HG03095 (cell line): ENCODE data around the gene INS.

Source experiments
- ATAC-seq: cut with Tn5 transposase; IDR thresholded peaks from one replicate; pipeline ENCODE4 v1.9.1; 2021; ENCODE audit warnings: moderate library complexity; ENCODE audit not compliant: unreplicated experiment

INS gene

DNA sequence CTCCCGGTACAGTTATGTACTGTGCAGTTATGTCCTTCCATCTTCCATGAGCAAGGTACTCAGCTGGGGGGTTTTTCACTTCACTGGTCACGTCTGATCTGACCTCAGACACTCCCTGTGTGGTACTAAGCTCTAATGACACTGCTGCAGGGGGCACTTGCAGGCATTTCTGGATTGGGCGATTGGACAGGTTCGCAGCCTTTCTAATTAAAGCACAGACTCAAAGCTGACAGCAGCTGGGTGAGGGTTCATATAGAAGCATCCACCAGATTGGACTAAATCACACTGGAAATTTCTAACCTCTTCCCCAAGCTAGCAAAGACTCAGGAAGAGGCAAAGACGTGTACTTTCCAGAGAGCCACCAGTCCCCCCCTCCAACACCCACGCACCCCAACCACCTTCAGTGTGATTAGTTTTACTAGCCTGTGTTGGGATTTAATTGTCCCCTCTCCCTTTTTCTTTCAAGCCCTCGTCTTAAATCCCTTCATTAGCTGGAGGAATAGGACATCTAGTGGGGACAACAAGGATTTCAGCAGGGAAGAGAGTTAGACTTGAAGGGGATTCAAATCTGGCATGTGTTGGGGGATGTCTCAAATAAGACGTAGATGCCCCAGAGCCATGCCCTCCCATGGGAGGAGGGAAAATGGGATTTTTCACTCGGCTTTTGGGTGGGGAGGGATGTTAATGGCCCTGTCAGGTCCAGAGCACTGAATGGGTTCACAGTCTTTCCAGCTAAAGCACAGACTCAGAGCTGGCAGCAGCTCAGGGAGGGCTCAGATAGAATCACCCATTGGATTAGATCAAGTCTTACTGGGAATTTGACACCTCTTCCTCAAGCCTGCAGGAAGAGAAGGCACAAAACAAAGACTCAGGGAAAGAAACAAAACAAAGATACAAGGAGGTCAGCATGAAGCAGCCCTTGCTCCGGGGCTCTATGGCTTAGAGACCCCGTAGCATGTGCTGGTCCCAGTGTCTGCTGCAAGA is 10.9 kb downstream of the INS start:
- no peak for ATAC-seq

DNA sequence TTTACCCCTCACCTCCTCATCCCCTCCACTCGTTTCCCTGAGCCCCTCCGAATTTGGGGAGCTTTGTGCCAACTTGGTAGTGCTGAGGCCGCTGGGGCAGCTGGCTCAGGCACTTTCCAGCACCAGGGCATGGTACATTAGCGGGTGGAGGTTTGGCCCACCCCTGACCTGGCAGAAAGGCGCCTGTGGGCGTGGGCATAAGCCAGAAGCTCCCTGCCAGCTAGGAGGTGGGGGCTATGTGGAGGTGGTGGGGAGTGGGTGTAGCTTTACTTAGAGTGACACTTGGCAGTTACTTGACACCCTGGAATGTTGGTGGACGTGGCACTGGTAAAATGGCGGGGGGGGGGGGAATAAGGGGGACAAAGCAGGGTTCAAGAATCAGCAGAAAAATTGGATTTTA is 11.5 kb downstream of the INS start:
- ATAC-seq = no peak

DNA sequence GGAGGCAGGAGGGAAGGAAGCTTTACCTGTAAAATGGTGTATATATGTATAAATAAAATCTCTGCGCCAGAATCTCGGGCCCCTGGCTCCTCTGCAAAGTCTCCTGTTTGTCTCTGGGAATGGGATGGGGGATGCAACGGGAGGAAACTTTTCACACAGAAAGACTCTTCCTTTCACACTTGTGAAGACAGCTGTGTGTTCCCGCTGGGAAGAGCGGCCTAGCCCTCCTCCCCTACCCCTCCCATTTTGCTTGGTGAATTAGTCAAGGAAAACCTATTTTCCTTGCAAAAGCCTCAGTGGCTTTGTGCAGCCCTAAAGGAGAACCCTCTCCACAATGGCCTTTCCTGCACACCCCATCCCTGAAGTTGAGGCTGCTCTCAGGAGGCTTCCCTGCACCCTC is 12.4 kb downstream of the INS start:
- ATAC-seq = no peak

DNA sequence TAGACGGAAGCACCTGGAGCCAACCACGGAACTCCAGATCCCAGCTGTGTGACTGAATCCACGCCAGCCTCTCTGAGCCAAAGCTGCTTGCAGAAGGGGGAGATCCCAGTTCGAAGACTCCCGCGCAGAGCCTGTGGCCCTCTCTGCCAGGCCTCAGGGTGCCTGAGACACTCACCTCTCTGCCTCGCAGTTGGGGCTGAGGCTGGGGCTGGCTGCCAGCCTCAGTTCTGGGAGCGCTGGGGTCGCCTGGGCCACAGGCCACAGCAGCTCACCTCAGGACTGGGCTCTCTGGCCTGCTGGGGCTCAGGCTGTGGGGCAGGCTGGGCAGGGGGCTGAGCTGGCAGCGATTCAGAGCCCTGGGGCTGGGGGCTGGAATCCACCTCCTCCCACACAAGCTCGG is 13.6 kb downstream of the INS start:
- no peak for ATAC-seq

DNA sequence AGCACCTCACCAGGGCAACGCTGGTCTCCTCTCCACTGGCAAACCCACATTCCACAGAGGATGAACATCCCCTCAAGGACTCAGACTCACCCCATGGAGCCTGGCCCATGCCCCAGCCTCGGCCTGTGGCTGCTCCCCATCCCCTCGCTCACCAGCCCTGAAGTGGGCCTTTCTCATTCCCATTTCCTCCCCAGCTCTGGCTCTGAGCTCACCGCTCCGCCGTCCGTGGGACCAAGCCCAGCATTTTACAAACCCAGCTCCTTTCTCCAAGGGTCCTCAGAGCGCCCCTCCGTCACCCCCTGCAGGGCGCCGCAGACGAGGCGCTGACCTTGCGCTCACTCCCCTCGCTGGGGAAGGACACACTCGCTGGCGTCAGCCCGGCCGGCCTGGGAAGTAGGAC is 15.0 kb downstream of the INS start:
- ATAC-seq = no peak

DNA sequence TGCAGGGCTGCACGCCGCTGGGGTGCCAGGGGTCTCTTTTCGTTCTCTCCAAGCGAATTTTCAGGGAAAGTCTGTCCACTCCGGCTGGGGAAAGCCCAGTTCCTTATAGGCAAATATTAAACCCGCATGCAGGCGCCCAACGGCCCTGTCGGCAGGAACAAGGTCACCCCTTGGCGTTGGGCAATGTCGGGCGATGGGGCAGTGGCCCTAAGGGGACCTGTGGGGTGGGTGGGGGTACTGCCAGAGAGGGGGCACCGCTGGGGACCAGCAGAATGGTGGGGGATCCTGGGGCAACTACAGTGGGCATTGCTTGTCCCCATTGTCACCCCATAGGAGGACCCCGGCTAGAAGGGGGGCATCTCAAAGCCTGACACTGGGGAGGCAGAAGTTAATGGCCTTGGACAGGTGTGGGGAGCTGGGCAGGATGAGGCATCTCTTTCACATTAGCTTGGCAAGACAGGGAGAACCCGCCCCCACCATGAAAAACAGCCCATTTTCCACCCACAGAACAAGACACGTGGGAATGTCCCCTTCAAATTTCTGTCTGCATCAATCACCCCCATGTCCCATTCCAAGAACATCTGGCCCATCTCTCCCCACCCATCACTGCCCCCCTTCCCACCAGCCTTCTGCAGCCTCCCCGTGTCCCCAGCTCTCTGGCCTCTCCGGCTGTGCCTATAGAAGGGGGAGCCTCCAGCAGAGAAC is 16.3 kb downstream of the INS start:
- no peak for ATAC-seq

DNA sequence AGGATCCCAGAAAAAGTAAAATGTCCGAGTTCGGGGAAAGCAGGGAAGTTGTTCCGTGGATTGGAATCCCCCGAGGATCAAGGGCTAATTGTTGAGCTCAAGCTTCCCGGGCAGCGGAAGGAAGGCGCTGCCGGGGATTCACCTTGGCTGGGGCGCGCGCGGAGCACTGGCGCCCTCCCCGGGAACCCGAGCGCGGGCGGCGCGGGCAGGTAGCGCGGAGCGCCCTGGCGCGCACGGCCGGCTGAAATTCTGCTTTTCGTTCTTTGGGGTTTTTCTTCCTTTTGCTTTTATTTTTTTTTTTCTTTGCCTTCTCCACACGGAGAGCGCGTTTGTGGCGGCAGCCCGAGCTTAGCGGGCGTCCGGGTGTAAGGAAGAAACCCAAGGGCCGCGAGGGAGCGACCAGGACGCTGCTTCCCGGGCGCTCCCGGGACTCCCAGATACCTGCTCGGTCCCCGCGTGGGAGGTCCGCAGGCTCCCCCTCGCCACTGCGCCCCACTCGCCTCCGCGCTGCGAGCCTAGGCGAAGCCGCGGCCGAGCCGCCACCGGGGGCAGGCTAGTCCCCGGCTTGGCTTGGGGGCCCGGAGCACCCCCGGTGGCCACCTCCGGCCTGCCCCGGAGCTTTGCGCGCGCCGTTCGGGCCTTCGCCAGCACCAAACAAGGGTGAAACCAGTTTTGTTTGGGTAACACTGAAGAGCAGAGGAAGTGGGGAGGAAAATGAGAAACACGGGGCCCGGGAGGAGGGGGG is 17.0 kb downstream of the INS start:
- no peak for ATAC-seq

DNA sequence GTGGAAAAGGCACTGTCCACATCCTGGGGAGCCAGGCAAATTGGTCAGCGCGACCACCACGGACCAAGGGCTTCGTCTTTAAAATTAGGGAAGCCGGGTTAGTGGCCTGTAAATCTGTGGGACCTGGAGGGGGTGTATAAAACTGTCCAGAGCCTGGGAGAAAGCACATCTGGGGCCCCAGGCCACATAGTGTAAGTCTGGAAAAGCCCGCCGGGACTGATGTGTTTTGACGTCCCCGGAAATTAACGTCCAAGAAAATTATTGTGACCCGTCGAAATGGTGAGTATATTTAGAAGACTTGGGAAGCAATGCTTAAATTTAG is 17.6 kb downstream of the INS start:
- no peak for ATAC-seq

DNA sequence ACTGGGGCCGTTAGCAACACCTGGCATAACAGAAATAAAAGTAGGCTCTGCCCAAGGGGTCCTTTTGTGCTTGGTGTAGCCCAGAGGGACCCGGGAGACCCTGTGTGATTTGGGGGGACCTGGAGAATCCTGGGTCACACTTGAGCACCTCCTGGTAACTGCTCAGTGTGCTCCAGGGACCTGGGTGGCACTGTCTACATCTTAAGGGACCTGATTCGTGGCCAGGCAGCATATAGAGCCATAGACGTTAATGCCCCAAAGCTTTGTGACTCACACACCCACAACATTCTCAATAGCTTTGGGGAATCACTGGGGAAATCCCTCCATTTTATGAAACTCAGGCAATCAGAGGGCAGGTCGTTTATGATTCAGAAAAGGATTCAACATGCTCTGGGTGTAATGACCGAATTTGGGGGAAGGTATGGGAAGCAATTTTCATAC is 18.2 kb downstream of the INS start:
- ATAC-seq = no peak

DNA sequence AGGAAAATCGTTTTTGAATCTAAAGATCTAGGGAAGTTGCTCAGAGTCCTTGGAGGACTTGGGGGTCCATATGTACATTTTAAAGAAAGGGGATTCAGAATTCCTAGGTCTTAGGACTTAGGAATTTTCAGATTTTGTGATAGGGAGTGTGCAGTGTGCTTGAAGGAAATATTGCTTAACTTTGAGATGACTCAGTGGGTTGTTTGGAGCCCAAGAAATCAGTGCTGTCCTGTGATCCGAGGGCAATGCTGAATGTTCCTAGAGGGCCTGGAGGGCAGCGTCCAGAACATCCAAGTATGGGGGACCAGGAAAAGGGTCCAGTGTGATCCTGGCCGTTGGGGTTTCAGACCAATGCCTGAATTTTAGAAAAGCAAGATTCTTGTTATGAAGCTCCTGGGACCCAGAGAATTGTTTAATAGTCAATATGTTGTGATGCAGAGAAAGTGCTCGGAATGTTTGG is 18.7 kb downstream of the INS start:
- no peak for ATAC-seq

DNA sequence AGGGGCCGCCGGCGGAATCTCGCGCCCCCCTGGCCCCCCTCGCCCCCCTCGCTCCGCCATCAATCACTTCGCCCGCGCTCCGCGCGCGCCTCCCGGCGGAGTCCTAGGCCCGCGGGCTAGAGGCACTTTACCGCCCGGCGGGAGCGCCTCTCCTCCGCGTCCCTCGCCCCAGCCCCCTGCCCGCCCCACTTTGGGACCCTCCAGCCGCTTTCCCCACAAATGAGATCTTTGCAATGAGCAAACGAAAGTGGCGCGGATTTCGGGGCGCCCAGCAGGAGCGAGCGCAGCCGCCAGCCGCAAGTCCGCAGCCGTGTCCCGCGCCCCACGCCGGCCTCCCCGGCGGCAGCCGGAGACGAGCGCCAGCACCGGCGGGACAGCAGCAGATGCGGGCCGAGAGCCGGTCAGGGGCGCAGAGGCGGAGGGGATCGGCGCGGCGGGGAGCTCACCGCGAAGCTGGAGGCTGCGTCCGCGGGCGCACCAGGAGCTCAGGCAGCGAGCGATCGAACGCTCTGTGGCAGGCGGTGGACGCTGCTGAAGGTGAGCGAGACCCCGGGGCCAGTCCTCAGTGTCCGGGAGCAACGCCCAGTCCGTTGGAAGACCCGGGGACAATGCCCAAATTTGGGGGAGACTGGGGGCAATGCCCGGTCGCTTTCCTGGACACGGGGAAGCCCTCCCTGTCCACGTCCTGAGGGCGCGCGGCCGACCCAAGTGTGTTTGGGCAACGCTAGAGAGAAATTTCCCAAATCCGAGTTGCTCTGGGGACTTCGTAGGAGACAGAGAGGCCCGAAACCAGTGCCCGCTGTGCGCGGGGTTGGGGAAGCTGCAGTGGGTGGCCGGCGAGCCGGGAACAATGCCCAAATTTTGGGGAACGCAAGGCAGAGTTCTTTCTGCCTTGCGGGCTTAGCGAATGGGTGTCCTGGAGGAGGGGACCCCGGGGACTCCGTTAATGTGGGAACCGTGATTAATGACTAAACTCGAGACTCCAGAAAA is 20.3 kb downstream of the INS start:
- no peak for ATAC-seq

DNA sequence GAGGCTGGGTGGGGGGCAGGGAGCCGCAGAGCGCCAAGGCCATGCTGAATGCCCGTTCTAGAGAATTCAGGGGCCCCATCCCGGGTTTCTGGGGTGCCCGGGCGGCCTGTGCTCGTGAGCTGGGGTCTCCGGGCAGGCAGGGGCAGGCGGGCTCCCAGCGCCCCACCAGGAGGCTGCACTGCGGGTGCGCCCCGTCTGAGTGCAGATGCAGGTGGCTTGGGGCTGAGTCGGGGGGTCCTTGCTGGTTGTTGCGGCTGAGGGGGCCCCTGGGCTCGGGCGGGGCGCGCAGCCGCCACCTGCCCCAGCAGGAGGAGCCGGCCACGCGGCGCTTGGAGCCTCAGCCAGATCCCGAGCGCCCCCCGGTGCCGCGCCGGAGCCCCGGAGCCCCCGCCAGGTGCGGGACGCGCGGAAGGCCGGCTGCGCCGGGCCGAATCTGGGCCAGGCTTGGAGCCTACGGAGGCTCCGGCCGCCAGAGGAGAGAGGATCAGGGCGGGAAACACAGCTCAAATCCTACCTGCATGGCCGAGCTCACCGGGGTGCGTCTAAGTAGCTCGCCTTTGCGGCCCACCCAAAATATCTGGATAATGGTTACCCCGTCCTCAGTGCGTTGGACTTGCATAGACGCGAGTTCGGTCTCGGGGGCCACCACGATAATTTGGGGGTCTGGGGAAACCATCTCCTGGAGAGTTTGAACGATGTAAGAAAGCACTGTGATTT is 21.2 kb downstream of the INS start:
- no peak for ATAC-seq

DNA sequence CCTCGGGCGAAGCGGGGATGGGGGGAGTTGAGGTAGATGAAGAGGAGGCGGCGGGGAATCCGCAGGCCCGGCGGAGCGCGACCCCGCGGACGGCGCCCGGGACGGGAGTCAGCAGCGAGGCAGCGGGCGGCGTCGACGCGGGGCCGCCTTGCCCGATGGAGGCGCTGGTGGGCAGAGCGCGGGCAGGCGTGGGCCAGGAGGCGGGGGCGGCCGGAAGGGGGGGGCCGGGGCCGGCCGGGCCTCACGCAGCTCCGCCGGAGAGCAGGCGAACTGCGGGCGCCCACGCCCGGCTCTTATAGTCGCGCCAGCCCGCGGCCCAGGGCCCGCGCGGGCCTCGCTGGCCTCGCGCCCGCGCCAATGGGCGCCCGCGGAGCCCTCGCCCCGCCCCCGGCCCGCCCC is 21.9 kb downstream of the INS start, which contains the start of gene IGF2:
Gene IGF2, minus strand, starts transcription at position 267 of the 399 bp plus-strand sequence. CDS start 3,866 bp downstream, outside the sequence.
- no peak for ATAC-seq

DNA sequence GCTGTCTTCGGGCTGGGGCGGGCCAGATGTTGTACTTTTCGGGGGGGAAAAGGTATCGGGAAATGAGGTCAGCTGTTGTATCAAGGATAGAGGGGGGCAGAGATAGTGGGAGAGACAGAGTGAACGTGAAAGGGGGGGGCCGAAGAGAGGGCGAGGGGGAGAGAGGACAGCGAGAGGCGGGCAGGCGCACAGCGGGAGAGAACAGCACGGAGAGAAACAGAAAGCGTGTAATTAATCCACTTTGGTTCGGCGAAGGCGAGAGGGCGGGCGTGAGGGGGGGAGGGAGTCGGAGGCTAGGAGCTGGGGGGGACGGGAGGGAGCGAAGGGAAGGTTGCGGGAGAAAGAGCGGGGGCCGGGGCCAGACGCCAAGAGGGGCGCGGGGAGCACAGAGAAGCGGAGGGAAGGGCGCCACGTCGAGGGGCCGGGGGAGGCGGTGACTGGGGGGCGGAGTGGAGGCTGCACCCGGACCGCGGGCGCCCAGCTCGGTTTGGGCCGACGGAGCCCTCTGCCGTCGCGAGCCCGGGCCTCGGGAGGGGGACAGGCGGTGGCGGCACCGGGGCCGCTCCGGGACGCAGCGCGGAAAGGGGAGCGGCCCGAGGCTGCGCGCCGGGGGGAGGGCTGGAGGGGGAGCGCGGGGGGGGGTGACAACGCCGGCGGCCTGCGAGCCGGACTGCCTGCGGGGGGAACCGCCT is 22.4 kb downstream of the INS start:
- ATAC-seq = no peak

DNA sequence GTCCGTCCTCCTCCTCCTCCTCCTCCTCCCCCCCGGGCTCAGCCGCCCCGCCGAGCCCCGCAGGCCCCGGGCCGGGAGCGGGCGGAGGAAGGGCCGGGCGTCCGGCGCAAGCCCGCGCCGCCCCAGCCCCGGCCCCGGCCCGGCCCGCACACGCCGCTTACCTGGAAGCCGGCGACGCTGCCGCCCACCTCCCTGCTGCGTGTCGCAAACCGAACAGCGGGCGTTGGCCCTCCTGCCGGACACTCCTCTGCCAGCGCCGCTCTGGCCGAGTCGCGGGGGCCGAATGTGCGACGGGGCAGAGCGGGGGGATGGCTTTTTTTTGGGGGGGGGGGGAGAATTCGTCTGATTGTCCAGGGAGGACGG is 23.0 kb downstream of the INS start:
- ATAC-seq = no peak

DNA sequence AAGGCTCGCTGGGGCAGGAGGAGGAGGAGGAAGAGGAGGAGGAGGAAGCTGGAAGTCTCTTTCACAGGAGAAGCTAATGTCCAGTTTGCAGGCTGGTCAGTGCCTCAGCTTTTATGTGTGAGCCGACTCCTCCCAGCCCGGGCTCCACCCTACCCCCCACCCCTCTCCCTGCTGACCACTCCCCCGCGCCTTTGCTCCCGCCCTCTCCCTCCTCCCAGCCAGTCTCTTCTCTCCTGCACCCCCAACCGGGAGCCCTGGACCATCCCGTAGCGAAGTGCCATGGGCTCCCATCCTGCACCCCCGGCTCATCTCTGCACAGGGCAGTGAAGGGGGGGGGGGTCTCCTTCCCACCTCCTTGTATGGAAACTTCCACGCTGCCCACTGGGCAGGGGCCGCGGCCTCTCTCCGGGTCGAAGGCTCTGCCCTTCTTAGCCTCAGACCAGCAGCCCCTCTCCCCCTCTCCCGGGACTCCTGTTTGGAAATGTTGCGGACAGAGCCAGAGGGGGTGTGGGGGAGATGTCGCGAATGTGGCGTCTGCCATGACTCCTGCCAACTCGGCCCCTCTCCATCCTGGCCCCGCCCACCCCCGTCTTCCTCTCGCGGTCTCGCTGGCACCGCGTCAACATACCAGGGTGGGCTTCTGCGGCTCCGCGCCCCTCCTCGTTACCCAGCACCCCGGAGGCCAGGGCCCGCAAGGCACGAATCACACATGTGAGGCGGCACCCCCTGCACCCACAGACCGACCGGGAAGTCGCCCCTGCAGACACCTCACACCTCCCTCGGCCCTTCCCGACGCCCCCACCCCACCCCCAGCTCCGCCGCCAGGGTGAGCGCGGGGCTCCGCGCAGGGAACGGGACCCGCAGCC is 23.6 kb downstream of the INS start:
- no peak for ATAC-seq

DNA sequence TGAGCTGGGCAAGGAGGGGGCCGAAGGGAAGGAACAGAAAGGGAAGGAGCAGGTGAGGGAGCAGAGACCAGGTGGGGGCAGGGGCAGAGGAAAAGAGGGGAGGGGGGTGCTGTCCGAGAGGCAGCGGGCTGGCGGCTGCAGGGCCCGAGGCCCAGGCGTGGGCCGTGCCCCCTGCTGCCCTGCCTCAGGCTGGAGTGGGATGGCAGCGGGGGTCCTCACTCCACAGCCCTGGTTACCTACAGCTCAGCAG is 24.1 kb downstream of the INS start:
- no peak for ATAC-seq

DNA sequence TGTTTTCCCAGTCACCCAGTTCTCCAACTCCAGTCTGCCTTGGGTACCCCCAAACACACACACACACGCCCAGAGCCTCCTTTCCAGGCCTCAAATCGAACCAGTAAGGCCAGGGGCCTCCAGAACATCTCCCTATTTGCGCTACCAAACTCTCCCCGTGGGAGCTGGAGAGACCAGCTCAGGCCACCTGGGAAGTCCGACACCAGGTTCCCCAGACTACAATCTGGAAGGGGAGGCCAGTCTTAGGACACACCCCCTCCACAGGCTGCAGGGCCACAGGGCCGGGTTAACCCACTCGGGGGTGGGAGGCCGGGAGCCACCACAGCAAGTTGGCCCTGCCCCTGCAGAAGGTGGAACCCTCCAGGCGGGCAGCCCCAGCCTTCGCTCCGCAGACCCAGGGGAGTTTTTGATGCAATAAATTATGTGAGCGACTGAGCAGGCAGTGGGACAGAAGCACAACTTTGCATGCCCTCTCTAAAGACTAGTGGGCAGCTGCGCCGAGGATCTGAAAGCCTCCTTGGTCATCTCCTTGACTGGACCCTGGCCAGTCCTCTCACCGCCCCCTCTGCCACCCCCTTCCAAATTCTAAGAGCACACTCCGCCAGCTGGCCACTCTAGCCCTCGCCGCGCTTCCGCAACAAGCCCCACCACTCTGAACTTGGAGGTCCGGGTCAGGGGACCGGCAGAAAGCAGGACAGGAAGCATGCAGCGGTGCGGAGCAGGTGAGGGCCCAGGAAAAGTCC is 24.6 kb downstream of the INS start:
- ATAC-seq = no peak
